HCT116 (cell line): ENCODE data around the gene FAM13A.

ENCODE experiments used
- CTCF ChIP-seq, 3 experiments: fragments of 200-600 bp in 1 of 3; sonication (generic) in 1 of 3; IDR thresholded peaks in 2 of 3; conservative IDR thresholded peaks in 1 of 3; 2 replicates each; pipeline ENCODE4 v1.5.1; 2012 to 2017; ENCODE audit warnings: low read depth in 2 of 3, low read length in 2 of 3, antibody characterized with exemption in 1 of 3, borderline replicate concordance in 1 of 3, control low read depth in 1 of 3, mild to moderate bottlenecking in 1 of 3, mixed read lengths in 1 of 3, mixed run types in 1 of 3, moderate library complexity in 1 of 3; ENCODE audit not compliant: insufficient read depth in 1 of 3
- JUND ChIP-seq: IDR thresholded peaks from 2 replicates; pipeline ENCODE4 v1.6.1; 2012
- MAX ChIP-seq: IDR thresholded peaks from 2 replicates; pipeline ENCODE4 v1.6.1; 2012
- POLR2A ChIP-seq: IDR thresholded peaks from 2 replicates; pipeline ENCODE4 v1.7.0; 2011; ENCODE audit warnings: borderline replicate concordance; ENCODE audit not compliant: insufficient read depth, insufficient read length; ENCODE audit errors: extremely low read depth
- POLR2AphosphoS5 ChIP-seq: IDR thresholded peaks from 2 replicates; pipeline ENCODE4 v1.6.1; 2011; ENCODE audit warnings: mild to moderate bottlenecking, low read depth, low read length, moderate library complexity
- REST ChIP-seq: IDR thresholded peaks from 2 replicates; pipeline ENCODE4 v1.6.1; 2012; ENCODE audit warnings: low read depth
- YY1 ChIP-seq: IDR thresholded peaks from 2 replicates; pipeline ENCODE4 v1.6.1; 2011; ENCODE audit warnings: low read length, low read depth, moderate library complexity, mild to moderate bottlenecking; ENCODE audit not compliant: insufficient replicate concordance; ENCODE audit errors: extremely low read depth

GRCh38 chr4:88971536-88971935, 85.4 kb downstream of the FAM13A start:
- TF ChIP-seq POLR2A (no peak), POLR2AphosphoS5 (no peak), CTCF (IDR thresholded peaks at IDR 0.05 in 2 of 3, conservative IDR thresholded peaks at IDR 0.05 in 1 of 3; ENCODE audit: borderline replicate concordance in 1 of 3, insufficient read depth in 1 of 3, low read depth in 2 of 3, low read length in 2 of 3) (no peak), JUND (no peak), REST (no peak), MAX (no peak), YY1 (no peak)
